ENCODE results near the gene SLC19A1.

Gene SLC19A1

DNA sequence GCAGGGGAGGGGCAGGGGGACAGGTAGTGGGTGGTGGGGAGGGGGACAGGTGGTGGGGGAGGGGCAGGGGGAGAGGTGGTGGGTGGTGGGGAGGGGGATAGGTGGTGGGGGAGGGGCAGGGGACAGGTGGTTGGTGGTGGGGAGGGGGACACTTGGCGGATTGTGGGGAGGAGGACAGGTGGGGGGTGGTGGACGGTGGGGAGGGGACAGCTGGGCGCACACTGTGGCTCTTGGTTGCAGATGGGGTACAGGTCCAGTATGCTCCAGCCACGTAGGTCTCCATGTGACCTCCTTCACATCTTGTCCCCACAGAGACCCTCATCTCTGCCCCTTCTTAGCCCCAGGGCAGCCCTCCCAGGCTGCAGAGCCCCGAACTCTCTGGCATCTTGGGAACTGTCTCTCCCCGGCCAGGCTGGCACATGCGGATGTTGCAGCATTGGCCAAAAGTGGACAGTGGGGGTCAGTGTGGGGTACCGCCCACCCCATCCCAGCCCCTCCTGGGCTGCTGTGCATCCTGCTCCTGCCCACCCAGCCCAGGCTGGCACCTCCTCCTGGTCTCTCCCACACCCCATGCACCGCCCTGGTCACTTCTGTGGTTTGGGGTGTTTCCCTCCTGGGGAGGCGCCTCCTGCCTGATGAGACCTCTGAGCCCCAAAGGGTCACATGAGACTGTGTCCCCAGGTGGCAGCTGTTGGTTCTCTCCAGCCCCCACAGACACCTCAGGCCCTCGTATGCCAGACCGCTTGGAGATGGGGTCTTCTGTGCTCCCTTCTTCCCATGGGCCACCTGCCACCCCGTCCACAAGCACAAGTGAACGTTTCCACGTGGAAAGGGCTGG lies 7.6 kb upstream of the SLC19A1 start:
- TF ChIP-seq, protein P1, sequence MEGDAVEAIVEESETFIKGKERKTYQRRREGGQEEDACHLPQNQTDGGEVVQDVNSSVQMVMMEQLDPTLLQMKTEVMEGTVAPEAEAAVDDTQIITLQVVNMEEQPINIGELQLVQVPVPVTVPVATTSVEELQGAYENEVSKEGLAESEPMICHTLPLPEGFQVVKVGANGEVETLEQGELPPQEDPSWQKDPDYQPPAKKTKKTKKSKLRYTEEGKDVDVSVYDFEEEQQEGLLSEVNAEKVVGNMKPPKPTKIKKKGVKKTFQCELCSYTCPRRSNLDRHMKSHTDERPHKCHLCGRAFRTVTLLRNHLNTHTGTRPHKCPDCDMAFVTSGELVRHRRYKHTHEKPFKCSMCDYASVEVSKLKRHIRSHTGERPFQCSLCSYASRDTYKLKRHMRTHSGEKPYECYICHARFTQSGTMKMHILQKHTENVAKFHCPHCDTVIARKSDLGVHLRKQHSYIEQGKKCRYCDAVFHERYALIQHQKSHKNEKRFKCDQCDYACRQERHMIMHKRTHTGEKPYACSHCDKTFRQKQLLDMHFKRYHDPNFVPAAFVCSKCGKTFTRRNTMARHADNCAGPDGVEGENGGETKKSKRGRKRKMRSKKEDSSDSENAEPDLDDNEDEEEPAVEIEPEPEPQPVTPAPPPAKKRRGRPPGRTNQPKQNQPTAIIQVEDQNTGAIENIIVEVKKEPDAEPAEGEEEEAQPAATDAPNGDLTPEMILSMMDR (IDR thresholded peaks at IDR 0.05; ENCODE audit: control insufficient read depth, insufficient read depth, low read depth, low read length, missing control alignments), result no peak
- DNase-seq (ENCODE audit: low read depth), result no peak
- no peak overlapping the region for H3K4me3 ChIP-seq (ENCODE audit: control insufficient read depth, low read depth, low read length)

DNA sequence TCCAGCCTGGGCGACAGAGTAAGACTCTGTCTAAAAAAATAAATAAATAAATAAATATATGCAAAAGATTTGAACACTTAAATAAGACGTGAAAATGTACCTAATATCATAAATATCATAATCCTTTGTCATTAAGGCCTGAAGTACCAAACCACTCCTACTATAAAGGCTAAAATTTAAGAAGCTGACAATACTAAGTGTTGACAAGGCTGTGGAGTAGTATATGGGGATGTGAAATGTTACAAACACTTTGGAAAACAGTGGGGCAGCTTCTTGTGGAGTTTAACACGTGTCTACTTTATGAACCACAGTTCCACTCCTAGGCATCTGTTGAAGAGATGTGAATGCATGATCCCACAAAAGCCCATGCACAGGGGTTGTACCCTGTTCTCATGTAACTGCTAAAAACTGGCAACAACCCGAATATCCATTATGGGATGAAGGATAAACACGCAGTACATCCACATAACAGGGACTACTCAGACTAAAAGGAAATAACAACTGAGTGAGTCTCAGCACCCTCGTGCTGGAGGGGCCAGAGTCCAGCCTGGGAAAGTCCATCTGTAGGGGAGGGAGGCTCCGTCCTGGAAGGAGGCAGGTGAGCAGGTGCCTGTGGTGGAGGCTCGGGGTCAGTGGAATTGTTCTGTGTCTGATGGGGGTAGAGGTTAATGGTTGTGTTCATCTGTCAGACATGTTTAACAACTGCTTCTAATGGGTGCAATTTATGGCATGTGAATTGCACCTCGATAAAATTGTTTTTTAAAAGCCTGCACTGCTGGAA lies 6.7 kb upstream of the SLC19A1 start:
- TF ChIP-seq, protein P1 (IDR thresholded peaks at IDR 0.05; ENCODE audit: control insufficient read depth, insufficient read depth, low read depth, low read length, missing control alignments), result no peak
- H3K4me3 ChIP-seq (ENCODE audit: control insufficient read depth, low read depth, low read length), result no peak overlapping the region
- DNase-seq (ENCODE audit: low read depth), result no peak

DNA sequence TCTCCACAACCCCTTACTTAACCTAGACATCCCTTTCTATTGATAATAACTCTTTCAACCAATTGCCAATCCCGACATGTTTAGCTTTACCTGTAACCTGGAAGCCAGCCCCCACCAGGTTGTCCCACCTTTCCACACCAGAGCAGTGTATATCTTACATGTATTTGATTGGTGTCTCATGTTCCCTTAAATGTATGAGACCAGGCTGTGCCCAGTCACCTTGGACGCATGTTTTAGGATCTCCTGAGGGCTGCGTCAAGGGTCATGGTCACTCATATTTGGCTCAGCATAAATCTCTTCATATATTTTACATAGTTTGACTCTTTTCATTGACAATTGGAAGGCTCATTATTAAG lies 5.3 kb upstream of the SLC19A1 start:
- DNase-seq (ENCODE audit: low read depth), result no peak
- no peak overlapping the region for H3K4me3 ChIP-seq (ENCODE audit: control insufficient read depth, low read depth, low read length)
- TF ChIP-seq, protein P1 (IDR thresholded peaks at IDR 0.05; ENCODE audit: control insufficient read depth, insufficient read depth, low read depth, low read length, missing control alignments), result no peak

DNA sequence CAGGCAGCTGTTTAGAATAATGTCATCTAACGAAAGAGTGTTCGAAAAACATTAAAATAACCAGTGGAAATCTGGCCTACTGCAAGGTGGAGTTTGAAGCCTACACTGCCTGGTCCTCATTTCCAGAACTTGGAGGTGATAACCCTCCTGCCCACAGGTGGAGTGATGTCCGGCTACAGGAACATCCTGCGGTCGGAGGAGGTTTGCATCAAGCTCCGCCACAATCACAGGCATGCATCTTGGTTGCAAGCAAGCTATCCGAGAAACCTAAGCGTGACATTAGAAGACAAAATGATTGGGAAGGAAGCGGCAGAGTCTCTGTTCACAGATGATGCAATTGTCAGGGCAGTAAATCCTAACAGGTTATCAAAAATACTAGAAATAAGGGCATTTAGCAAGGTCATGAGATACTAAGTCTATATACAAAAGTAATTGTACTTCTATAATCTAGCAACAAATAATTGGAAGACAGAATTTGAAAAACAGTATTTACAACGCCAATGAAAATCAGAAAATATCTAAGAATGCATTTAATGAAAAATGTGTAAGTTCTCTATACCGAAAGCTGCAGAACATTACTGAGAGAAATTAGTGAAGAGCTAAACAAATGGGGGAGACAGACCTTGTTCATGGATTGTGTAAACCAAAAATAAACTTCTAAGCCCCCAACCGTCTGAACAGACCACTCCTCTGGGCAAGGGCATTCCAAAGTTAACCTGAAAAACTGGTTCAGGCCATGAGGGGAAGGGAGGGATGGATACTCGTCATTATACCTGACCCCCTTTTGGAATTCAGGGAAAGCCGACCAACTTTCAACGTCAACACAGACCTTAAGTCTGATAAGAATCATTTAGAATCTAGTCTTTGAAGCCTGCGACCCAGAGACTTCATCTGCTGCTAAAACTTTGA lies 4.7 kb upstream of the SLC19A1 start:
- no peak for DNase-seq (ENCODE audit: low read depth)
- H3K4me3 ChIP-seq (ENCODE audit: control insufficient read depth, low read depth, low read length), result no peak overlapping the region
- TF ChIP-seq, protein P1 (IDR thresholded peaks at IDR 0.05; ENCODE audit: control insufficient read depth, insufficient read depth, low read depth, low read length, missing control alignments), result no peak

DNA sequence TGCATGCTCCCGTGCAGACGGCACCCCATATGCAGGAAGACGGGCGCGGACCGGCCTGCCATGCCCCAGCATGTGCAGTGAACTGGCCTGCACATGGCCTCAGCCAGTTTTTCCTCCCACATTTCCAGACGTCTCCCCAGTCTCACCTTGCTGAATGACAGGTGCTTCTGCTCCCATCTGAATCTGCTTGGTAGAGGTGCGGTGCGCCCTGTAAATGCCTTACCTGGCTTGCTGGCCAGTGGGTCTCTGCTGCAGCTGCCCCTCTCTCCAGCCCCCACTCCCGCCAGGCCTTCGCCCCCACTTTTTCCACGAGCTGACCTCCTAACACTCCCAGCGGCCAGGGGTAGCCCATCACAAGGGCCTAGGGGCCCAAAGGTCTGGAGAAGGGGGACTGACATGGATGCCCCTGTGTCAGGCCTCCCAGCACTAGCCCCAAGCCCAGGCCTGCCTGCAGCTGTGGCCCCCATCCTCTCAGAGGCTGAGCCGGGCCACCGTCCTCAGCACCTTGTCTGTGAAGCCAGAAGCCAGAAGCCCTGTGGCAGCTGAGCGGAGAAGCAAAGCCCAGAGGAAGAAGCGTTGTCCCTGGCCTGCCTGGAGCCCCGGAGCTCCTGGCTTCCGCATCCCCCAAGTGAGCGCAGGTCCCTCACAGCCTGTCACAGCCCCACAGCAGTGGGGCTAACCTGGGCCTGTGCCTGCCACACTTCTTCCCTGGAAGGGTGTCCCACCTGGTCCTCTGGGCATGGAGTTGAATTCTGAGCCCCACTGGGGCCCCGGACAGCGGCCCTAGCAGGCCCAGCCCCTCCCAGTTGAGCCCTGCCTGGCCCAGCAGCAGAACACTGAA lies 3.7 kb upstream of the SLC19A1 start:
- no peak for DNase-seq (ENCODE audit: low read depth)
- H3K4me3 ChIP-seq (ENCODE audit: control insufficient read depth, low read depth, low read length), result no peak overlapping the region
- TF ChIP-seq, protein P1 (IDR thresholded peaks at IDR 0.05; ENCODE audit: control insufficient read depth, insufficient read depth, low read depth, low read length, missing control alignments), result no peak

Data from AG09309 (cell line).